Hematopoietic multipotent progenitor cell treated with erythropoietin and hydrocortisone succinate and interleukin-3 and kit ligand, for 8 days (in vitro differentiated cells): ENCODE data around the gene PRDM13.
"Not testable (repeated sequence)": the region's sequence is repeated elsewhere in the genome, so short reads cannot be mapped to it uniquely, and the experiment has no call there.

ENCODE experiments used
- DNase-seq: peaks from one replicate; pipeline ENCODE4 v3.0.0-alpha.2; 2015

The PRDM13 gene

DNA sequence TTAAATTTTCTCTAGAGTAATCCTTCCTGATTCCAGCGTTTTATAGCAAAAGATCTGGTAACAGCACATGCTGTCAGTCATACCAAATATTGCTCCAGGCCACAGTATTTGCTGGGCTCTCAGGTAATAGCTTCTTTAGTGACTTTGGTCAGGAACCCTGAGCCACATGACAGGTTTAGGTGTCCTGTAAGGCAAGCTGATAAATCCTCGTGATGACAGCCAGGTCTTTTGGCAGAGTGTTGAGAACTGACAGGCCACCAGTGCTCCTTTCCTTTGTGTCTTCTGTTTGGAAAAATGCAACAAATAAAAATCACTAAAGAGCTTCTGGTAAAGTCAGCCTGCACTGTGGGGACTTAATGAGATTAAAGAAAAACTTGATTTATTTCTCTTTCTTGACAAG lies 34.6 kb downstream of the PRDM13 start:
- DNase-seq: no peak

DNA sequence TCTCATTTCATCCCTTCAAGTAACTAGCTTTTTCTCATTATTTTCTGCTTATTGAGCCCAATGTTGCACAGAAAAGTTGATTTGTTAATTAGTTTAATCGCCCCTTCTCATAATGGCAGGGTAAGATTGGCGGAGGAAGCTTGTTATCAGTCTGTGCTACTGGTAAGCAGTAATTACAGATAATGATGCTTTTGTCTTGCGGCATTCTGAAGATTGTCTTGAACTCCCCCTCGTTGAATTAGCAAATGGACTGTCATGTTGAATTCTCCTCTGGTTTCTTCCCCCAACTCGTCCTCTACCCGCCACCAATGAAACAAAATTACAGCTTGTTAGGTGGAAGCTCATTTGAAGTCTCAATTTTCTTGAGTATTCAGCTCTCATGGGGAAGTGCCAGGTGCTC lies 39.4 kb downstream of the PRDM13 start:
- DNase-seq: no peak

DNA sequence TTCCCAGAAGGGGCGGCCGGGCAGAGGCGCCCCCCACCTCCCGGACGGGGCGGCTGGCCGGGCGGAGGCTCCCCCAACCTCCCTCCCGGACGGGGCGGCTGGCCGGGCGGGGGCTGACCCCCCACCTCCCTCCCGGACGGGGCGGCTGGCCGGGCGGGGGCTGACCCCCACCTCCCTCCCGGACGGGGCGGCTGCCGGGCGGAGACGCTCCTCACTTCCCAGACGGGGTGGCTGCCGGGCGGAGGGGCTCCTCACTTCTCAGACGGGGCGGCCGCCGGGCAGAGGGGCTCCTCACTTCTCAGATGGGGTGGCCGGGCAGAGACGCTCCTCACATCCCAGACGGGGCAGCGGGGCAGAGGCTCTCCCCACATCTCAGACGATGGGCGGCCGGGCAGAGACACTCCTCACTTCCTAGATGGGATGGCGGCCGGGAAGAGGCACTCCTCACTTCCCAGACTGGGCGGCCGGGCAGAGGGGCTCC lies 43.5 kb downstream of the PRDM13 start:
- not testable (repeated sequence) for DNase-seq

DNA sequence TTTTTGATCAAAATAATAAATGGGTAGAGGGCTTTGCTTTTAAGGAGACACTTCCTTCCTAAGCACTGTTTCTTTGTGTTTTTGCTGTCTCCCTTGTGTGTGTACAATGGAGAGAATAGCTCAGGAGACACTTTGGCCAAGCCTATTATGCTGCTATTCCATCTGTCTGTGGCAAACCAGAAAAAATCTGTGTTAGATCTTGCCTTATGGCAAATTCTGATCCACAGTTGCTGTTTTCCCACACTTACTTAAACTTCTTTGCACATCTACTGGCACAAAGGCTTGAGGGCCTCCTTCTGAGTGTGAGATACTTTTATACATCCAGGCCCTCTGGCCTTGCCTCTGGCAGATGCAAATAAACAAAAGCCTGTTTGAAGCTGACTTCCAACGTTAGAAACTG lies 53.6 kb downstream of the PRDM13 start:
- DNase-seq: no peak

DNA sequence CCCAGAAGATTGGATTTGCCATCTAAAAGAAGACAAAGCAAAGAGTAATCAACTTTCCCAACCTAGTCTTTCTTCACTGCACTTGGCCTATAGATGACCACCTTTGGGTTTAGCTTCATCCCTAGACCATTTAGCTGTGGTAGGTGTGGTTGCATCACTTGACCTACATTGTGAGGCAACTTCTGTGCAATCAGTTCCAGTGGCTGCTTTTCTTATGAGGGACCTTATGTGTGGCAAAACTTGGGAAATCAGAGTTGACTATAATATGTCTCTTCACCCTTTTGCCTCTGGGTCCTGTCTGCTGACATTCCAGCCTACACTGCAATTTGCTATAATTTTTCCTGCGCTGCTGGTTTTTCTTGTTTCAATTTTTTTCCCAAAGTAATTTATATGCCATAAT lies 55.2 kb downstream of the PRDM13 start:
- DNase-seq: no peak

DNA sequence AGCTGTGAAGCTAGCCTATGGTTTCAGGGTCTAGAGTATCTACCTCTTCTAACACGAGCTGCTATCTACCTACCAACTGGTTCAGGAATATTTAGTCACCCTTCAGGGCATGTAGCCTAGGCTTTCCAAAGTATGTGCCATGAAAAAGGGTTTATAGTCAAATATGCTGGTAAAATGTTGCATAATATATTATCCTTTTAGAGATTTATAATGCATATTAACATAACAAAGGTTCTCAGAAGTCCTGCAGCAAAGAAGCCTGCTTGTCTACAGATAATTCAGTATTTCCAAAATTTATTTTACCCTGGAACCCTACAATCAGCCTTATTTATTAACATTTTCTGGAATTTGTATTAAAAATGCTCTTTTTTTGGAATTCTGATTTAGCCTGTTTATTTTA lies 56.0 kb downstream of the PRDM13 start:
- no peak for DNase-seq
